GM18517 (cell line): ENCODE data around the gene SENP7.
"Not testable (repeated sequence)": the region's sequence is repeated elsewhere in the genome, so short reads cannot be mapped to it uniquely, and the experiment has no call there.

Source experiments
- ATAC-seq: cut with Tn5 transposase; IDR thresholded peaks from one replicate; pipeline ENCODE4 v1.9.1; 2021; ENCODE audit warnings: mild to moderate bottlenecking, moderate library complexity; ENCODE audit not compliant: unreplicated experiment

SENP7 gene

GRCh38 chr3:101512646-101513418, at the start of gene SENP7:
SENP7 (minus strand) TSS chr3:101513212; CDS start chr3:101513130, 82 bp downstream.
- ATAC-seq = peak; percentile 57

GRCh38 chr3:101561630-101562328, 48.8 kb upstream of the SENP7 start, which contains the start of gene TRMT10C:
TRMT10C (plus strand) TSS chr3:101561868; CDS start chr3:101564782, 2,914 bp downstream.
- peak; percentile 98 for ATAC-seq

DNA sequence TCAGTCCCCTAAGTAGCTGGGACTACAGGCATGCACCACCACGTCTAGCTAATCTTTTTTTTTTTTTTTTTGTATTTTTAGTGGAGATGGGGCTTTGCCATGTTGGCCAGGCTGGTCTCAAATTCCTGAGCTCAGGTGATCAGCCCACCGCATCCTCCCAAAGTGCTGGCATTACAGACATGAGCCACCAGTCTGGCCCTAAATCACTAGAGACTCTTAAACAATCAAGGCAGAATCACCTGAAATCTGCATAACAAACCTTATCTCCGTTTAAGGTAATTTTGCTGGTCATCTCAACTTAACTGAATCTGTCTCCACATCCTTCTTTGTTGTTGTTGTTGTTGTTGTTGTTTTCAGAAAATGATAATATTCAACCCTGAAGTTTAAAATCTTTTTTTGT, 43.1 kb upstream of the SENP7 start:
- no peak for ATAC-seq

GRCh38 chr3:101553381-101553780, 40.4 kb upstream of the SENP7 start:
- ATAC-seq = not testable (repeated sequence)

- ATAC-seq = not testable (repeated sequence)
These were observed 38.5 kb upstream of the SENP7 start for GRCh38 chr3:101551359-101552081.

- ATAC-seq = no peak
These were observed 36.5 kb upstream of the SENP7 start for GRCh38 chr3:101549473-101549872.

DNA sequence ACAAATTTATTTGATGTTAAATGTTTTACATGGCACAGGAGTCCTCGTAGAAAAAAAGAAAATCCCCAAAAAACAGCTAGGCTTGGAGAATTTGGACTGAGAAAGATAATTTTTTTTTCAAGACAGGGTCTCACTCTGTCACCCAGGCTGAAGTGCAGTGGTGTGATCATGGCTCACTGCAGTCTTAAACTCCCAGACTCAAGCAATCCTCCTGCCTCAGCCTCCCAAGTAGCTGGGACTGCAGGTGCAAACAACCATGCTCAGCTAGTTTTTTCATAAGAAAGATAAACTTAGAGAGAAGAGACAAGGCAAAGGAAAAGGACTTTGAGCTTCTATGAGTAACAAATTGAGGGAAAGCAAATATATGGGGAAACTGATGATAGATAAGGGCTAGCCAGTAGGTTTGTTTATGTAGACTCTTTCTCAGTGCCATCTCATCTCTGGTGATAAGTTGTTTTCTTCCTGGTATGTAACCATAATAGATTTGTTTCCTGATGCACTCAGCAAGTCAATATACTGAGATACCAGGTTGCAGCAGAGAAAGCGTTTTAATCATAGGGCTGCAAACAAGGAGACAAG, 35.6 kb upstream of the SENP7 start:
- ATAC-seq = no peak

DNA sequence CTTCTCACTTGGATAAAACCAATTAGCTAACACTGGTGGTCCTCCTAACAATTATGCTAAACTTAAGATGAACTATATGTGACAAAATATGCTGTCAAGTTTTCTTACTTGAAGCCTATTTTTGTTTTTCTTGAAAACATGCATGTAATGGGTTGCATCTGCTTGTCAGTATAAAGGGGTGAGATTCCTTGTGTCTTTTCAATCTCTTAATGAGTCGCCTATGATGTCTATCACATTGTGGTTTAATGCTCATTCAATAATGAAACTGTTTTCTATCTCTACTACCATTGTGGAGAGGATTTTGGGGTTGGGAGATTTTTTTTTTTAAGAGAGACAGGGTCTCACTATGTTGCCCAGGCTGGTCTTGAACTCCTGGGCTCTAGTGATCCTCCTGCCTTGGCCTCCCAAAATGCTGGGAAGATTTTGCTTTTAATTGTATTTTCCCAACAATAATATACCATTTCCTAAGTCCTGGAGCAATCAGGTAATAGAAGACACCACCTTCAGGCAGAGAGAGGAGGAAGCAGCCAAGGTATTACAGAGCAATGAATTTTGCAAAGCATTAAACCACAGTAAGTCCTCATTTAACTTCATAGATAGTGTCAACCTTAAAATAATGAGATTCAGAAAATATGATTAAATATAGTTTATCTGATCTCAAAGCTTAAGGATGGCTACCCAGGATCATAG, 31.3 kb upstream of the SENP7 start:
- ATAC-seq = no peak

DNA sequence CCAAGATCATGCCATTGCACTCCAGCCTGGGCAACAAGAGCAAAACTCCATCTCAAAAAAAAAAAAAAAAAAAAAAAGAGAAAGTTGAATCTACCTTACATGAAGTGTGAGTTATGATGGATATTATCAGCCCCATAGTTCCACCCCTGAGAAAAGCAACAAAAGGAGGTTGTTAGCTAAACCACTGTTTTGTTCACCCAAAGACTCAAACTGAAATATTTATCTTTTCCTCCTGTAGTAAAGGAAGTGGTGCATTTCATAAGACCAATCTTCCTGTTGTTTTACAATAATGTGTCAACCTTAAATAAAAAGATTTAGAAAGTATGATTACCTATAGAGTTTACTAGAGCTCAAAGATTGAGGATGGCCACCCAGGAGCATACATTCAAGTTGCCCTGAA, 29.9 kb upstream of the SENP7 start:
- ATAC-seq = no peak

GRCh38 chr3:101536955-101537354, 23.9 kb upstream of the SENP7 start:
- not testable (repeated sequence) for ATAC-seq

DNA sequence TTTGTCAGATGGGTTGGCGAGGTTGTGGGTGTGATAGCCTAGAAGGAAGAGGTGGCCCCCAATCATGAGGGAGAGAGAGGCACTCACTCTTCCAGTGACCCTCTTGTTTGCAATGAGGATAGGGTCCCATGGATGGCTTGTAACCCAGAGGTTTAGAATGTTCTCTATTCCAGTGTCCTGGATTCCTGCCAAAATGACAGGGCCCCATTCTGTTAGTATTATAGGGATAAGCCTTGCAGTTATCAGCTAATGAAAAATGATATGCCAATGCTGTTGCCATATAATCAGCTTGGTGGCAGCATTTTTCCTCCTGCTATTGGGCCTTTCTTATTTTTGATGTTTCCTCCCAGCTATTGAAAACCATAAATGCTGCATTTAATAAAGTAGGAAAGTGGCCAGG, 23.3 kb upstream of the SENP7 start:
- ATAC-seq = no peak

GRCh38 chr3:101535221-101535620, 22.2 kb upstream of the SENP7 start:
- ATAC-seq = no peak

DNA sequence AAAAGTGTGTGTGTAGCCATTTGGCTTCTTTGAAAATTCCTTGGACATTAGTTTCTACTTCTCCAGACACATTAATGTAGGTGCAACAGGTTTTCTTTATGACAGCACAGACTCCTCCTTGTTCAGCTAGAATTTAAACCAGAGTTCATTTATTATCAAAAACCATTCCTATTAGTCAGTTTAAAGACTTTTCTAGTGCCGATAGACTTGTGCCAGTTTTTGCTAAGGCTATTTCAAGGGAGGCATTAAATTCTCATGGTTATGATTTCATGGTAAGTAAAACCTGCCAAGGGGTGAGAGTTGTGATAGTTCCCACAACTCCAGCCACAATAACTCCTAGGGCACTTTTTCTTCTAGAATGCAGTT, 20.6 kb upstream of the SENP7 start:
- no peak for ATAC-seq

- ATAC-seq = no peak
These were observed 20.0 kb upstream of the SENP7 start for GRCh38 chr3:101532783-101533602.

- no peak for ATAC-seq
These were observed 18.6 kb upstream of the SENP7 start for GRCh38 chr3:101531473-101532086.

GRCh38 chr3:101530686-101531047, 17.7 kb upstream of the SENP7 start:
- no peak for ATAC-seq

DNA sequence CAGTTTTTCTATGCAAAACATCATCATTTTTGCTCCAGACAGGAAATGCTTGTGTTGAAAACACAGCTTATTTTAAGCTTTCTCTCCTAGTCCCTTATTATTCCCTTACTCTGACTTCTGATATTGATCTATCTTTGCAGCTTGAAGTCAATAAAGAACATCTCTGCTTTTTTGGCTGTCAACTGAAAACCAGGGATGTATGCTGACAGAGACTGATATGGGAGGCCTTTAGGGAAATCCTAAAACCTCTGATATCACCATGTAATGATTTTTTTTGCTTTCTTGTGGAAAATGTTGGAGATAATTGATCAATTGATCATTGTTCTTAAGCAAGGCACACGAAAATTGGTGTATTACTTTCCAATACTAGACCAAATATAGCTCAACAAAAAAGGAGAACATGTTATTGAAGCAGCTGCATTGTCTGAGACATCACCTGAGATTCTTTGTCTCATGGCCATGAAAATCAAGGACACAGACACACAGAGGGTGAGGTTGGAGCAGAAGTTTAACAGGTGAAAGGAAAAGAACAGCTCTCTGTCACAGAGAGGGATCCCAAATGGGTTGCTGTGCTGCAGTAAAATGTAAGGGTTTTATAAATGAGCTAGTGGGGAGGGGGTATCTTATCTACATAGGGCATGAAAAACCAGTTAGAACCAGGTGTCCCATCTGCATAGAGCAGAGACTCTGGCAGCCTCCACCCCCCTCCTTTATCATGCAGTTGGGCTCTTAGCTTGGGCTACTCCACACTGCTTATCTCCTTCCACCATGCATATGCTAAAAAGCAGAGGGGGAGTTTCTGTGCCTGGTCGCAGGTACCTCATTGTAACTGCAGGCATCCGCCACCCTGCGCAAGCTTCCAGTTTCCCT, 17.0 kb upstream of the SENP7 start:
- no peak for ATAC-seq

GRCh38 chr3:101527906-101528305, 14.9 kb upstream of the SENP7 start:
- no peak for ATAC-seq

- ATAC-seq = no peak
These were observed 14.4 kb upstream of the SENP7 start for GRCh38 chr3:101527441-101527840.
